PC-9 (cell line): ENCODE results near the gene ITSN1.

Experiments
- EZH2 ChIP-seq: fragments of 200-600 bp; sonication (generic); IDR thresholded peaks from 2 replicates; pipeline ENCODE4 v1.8.0; 2017; ENCODE audit warnings: antibody characterized with exemption, low read depth
- TF ChIP-seq, protein P1 (sequence below): fragments of 200-600 bp; sonication (generic); conservative IDR thresholded peaks from 2 replicates; pipeline ENCODE4 v1.6.1; 2017; ENCODE audit warnings: mixed run types, antibody characterized with exemption, mild to moderate bottlenecking, moderate library complexity

DNA sequence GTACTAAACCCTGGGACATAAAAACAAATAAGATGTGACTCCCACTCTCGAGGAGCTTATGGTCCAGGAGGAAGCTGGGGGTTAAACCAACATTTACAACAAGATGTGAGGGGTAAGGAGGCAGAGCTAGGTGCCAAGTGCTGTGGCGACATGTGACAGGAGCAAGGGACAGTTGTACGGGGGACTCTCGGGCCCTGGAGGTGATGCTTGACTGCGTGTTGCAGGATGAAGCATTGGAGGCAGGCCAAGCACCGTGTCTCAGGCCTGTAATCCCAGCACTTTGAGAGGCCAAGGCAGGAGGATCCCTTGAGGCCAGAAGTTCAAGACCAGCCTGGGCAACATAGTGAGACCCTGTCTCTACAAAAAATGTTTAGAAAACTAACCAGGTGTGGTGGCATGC, 236.5 kb downstream of the ITSN1 start:
- TF ChIP-seq, protein P1, sequence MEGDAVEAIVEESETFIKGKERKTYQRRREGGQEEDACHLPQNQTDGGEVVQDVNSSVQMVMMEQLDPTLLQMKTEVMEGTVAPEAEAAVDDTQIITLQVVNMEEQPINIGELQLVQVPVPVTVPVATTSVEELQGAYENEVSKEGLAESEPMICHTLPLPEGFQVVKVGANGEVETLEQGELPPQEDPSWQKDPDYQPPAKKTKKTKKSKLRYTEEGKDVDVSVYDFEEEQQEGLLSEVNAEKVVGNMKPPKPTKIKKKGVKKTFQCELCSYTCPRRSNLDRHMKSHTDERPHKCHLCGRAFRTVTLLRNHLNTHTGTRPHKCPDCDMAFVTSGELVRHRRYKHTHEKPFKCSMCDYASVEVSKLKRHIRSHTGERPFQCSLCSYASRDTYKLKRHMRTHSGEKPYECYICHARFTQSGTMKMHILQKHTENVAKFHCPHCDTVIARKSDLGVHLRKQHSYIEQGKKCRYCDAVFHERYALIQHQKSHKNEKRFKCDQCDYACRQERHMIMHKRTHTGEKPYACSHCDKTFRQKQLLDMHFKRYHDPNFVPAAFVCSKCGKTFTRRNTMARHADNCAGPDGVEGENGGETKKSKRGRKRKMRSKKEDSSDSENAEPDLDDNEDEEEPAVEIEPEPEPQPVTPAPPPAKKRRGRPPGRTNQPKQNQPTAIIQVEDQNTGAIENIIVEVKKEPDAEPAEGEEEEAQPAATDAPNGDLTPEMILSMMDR, result no peak
- TF ChIP-seq EZH2, result no peak
